GM12878 (cell line): ENCODE data around the gene TFB1M. TPM values are rescaled to one million over a fixed set of nuclear protein-coding genes. Genes with fewer than 3 reads are reported as not detected.

Experiments
- ATF7 ChIP-seq: fragments of 450-650 bp; IDR thresholded peaks from 2 replicates; pipeline ENCODE4 v1.6.1; 2016; ENCODE audit warnings: low read depth, mild to moderate bottlenecking
- FOXK2 ChIP-seq: fragments of 450-650 bp; IDR thresholded peaks from 2 replicates; pipeline ENCODE4 v1.6.1; 2017; ENCODE audit warnings: mild to moderate bottlenecking, moderate library complexity
- GABPA ChIP-seq: IDR thresholded peaks from 2 replicates; pipeline ENCODE4 v1.6.1; 2014; ENCODE audit warnings: antibody characterized with exemption, low read depth, mild to moderate bottlenecking, inconsistent platforms
- MEF2A ChIP-seq: IDR thresholded peaks from 2 replicates; pipeline ENCODE4 v1.6.1; 2011; ENCODE audit warnings: low read depth, mild to moderate bottlenecking, low read length, moderate library complexity; ENCODE audit not compliant: insufficient read depth
- MTA2 ChIP-seq: fragments of 450-650 bp; IDR thresholded peaks from 2 replicates; pipeline ENCODE4 v1.6.1; 2016; ENCODE audit warnings: low read depth, mild to moderate bottlenecking, moderate library complexity
- POU2F2 ChIP-seq: IDR thresholded peaks from 3 replicates; pipeline ENCODE4 v1.6.1; 2011; ENCODE audit warnings: low read depth, mild to moderate bottlenecking, low read length, borderline replicate concordance
- polyA plus RNA-seq, 11 experiments: library from polyadenylated mRNA; depleted of rRNA in 4 of 11; unstranded in 6 of 11; stranded (reverse) in 5 of 11; fragments of >200 nt; fragmentation: Nextera tagmentation in 4 of 11; fragmentation: Illumina TruSeq in 1 of 11; extraction: Ambion mirVana in 4 of 11; extraction: Trizol in 1 of 11; gene quantifications; 1 replicate in 1 of 11; 2 replicates in 10 of 11; pipeline versions ENCODE4 v1.2.1 to v1.2.3, GENCODE V29; 2011 to 2016; ENCODE audit warnings: inconsistent platforms in 2 of 11, missing spikeins in 2 of 11, low read depth in 1 of 11
- total RNA-seq, 4 experiments: library from RNA; depleted of rRNA in 3 of 4; stranded (reverse); fragments of >200 nt in 3 of 4; fragmentation: Illumina TruSeq in 1 of 4; extraction: Trizol in 1 of 4; gene quantifications; 2 replicates each; pipeline versions ENCODE4 v1.2.1 to v1.2.3, GENCODE V29; 2013 to 2021
- TF ChIP-seq, protein P1 (sequence below): IDR thresholded peaks from 2 replicates; pipeline ENCODE4 v1.6.1; 2012; ENCODE audit warnings: improper control_type of control experiment, low read depth, low read length; ENCODE audit not compliant: insufficient replicate concordance
- TF ChIP-seq, protein P2 (sequence below): IDR thresholded peaks from 2 replicates; pipeline ENCODE4 v1.6.1; 2011; ENCODE audit warnings: low read depth, mild to moderate bottlenecking, low read length, moderate library complexity, borderline replicate concordance; ENCODE audit errors: extremely low read depth
- TF ChIP-seq, protein P3 (sequence below): fragments of 450-650 bp; formaldehyde crosslinking; IDR thresholded peaks from 2 replicates; pipeline ENCODE4 v1.4.0; 2022; ENCODE audit warnings: mild to moderate bottlenecking, moderate library complexity
- TF ChIP-seq, protein P4 (sequence below): IDR thresholded peaks from 2 replicates; pipeline ENCODE4 v1.6.1; 2011; ENCODE audit warnings: borderline replicate concordance, low read depth, mild to moderate bottlenecking, moderate library complexity, mixed read lengths, low read length; ENCODE audit not compliant: insufficient read depth; ENCODE audit errors: extremely low read length
- TF ChIP-seq, protein P5 (sequence below): fragments of 450-650 bp; IDR thresholded peaks from 2 replicates; pipeline ENCODE4 v1.6.1; 2017; ENCODE audit warnings: low read depth, mild to moderate bottlenecking, moderate library complexity
- TF ChIP-seq, protein P6 (sequence below): IDR thresholded peaks from 2 replicates; pipeline ENCODE4 v1.6.1; 2012; ENCODE audit warnings: low read depth, low read length, improper control_type of control experiment

TFB1M gene
- total and polyA plus RNA-seq, 10 of the 15 experiments (the other 5 are each of a cell fraction or from before 2014, with no cell fraction given): 29.9 to 117 (median 41.3) TPM

DNA sequence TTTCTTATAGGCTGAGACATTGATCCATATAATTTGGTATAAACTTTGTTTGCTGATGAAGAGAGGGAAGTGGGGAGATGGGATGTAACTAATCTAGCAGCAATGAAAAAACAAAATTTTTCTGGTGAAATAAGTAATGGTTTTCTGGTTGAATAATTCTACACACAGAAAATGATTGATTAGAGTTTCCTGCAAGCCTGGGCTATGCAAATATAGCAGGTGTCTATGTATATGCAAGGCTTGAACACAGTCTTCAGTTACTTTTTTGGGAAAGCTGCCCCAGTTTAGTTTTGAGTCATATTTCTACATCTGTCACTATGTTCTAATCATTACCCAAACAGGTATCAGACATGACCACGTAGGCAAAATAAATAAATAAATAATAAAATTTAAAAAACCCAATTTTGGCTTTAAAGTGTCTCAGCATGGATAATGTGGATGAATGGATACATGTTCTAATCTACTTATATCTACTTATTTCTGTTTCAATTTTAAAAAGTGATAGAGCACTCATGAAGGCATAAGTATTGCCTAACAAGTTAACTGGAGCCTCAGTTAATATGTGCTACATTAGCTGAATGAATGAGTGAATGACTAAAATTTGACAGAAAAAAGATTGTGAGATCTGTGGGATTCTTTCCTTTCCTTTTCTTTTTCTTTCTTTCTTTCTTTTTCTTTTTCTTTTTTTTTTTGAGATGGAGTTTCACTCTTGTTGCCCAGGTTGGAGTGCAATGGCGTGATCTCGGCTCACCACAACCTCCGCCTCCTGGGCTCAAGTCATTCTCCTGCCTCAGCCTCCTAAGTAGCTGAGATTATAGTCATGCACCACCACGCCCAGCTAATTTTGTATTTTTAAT is 37.2 kb upstream of the TFB1M start (continued):
- TF ChIP-seq, protein P1, sequence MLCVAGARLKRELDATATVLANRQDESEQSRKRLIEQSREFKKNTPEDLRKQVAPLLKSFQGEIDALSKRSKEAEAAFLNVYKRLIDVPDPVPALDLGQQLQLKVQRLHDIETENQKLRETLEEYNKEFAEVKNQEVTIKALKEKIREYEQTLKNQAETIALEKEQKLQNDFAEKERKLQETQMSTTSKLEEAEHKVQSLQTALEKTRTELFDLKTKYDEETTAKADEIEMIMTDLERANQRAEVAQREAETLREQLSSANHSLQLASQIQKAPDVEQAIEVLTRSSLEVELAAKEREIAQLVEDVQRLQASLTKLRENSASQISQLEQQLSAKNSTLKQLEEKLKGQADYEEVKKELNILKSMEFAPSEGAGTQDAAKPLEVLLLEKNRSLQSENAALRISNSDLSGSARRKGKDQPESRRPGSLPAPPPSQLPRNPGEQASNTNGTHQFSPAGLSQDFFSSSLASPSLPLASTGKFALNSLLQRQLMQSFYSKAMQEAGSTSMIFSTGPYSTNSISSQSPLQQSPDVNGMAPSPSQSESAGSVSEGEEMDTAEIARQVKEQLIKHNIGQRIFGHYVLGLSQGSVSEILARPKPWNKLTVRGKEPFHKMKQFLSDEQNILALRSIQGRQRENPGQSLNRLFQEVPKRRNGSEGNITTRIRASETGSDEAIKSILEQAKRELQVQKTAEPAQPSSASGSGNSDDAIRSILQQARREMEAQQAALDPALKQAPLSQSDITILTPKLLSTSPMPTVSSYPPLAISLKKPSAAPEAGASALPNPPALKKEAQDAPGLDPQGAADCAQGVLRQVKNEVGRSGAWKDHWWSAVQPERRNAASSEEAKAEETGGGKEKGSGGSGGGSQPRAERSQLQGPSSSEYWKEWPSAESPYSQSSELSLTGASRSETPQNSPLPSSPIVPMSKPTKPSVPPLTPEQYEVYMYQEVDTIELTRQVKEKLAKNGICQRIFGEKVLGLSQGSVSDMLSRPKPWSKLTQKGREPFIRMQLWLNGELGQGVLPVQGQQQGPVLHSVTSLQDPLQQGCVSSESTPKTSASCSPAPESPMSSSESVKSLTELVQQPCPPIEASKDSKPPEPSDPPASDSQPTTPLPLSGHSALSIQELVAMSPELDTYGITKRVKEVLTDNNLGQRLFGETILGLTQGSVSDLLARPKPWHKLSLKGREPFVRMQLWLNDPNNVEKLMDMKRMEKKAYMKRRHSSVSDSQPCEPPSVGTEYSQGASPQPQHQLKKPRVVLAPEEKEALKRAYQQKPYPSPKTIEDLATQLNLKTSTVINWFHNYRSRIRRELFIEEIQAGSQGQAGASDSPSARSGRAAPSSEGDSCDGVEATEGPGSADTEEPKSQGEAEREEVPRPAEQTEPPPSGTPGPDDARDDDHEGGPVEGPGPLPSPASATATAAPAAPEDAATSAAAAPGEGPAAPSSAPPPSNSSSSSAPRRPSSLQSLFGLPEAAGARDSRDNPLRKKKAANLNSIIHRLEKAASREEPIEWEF: peak; percentile 87
- TF ChIP-seq, protein P2, sequence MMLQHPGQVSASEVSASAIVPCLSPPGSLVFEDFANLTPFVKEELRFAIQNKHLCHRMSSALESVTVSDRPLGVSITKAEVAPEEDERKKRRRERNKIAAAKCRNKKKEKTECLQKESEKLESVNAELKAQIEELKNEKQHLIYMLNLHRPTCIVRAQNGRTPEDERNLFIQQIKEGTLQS: no peak
- TF ChIP-seq, protein P3, sequence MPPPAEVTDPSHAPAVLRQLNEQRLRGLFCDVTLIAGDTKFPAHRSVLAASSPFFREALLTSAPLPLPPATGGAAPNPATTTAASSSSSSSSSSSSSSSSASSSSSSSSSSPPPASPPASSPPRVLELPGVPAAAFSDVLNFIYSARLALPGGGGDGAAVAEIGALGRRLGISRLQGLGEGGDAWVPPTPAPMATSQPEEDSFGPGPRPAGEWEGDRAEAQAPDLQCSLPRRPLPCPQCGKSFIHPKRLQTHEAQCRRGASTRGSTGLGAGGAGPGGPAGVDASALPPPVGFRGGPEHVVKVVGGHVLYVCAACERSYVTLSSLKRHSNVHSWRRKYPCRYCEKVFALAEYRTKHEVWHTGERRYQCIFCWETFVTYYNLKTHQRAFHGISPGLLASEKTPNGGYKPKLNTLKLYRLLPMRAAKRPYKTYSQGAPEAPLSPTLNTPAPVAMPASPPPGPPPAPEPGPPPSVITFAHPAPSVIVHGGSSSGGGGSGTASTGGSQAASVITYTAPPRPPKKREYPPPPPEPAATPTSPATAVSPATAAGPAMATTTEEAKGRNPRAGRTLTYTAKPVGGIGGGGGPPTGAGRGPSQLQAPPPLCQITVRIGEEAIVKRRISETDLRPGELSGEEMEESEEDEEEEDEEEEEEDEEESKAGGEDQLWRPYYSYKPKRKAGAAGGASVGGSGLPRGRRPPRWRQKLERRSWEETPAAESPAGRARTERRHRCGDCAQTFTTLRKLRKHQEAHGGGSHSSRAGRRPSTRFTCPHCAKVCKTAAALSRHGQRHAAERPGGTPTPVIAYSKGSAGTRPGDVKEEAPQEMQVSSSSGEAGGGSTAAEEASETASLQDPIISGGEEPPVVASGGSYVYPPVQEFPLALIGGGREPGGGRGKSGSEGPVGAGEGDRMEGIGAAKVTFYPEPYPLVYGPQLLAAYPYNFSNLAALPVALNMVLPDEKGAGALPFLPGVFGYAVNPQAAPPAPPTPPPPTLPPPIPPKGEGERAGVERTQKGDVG: no peak
- peak; percentile 90 for TF ChIP-seq MTA2
- peak; percentile 73 for TF ChIP-seq GABPA
- peak; percentile 99 for TF ChIP-seq POU2F2
- TF ChIP-seq, protein P4, sequence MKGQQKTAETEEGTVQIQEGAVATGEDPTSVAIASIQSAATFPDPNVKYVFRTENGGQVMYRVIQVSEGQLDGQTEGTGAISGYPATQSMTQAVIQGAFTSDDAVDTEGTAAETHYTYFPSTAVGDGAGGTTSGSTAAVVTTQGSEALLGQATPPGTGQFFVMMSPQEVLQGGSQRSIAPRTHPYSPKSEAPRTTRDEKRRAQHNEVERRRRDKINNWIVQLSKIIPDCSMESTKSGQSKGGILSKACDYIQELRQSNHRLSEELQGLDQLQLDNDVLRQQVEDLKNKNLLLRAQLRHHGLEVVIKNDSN: no peak
- peak; percentile 89 for TF ChIP-seq ATF7
- TF ChIP-seq, protein P5, sequence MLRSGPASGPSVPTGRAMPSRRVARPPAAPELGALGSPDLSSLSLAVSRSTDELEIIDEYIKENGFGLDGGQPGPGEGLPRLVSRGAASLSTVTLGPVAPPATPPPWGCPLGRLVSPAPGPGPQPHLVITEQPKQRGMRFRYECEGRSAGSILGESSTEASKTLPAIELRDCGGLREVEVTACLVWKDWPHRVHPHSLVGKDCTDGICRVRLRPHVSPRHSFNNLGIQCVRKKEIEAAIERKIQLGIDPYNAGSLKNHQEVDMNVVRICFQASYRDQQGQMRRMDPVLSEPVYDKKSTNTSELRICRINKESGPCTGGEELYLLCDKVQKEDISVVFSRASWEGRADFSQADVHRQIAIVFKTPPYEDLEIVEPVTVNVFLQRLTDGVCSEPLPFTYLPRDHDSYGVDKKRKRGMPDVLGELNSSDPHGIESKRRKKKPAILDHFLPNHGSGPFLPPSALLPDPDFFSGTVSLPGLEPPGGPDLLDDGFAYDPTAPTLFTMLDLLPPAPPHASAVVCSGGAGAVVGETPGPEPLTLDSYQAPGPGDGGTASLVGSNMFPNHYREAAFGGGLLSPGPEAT: peak; percentile 76
- no peak for TF ChIP-seq FOXK2
- TF ChIP-seq MEF2A: peak; percentile 100
- TF ChIP-seq, protein P6, sequence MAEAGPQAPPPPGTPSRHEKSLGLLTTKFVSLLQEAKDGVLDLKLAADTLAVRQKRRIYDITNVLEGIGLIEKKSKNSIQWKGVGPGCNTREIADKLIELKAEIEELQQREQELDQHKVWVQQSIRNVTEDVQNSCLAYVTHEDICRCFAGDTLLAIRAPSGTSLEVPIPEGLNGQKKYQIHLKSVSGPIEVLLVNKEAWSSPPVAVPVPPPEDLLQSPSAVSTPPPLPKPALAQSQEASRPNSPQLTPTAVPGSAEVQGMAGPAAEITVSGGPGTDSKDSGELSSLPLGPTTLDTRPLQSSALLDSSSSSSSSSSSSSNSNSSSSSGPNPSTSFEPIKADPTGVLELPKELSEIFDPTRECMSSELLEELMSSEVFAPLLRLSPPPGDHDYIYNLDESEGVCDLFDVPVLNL: no peak
